A673 (cell line): ENCODE results near the gene ERGIC1.

ENCODE experiments used
- CTCF ChIP-seq: fragments of 300-800, 200-600 bp; sonication (generic); conservative IDR thresholded peaks from 2 replicates; pipeline ENCODE4 v1.5.1; 2017; ENCODE audit warnings: low read depth, mild to moderate bottlenecking, antibody characterized with exemption, low read length, moderate library complexity, mixed read lengths
- EZH2 ChIP-seq: fragments of 200-600 bp; sonication (generic); IDR thresholded peaks from 2 replicates; pipeline ENCODE4 v1.6.1; 2017; ENCODE audit warnings: borderline replicate concordance, low read depth, mild to moderate bottlenecking, mixed read lengths, antibody characterized with exemption, low read length; ENCODE audit not compliant: poor library complexity, severe bottlenecking

DNA sequence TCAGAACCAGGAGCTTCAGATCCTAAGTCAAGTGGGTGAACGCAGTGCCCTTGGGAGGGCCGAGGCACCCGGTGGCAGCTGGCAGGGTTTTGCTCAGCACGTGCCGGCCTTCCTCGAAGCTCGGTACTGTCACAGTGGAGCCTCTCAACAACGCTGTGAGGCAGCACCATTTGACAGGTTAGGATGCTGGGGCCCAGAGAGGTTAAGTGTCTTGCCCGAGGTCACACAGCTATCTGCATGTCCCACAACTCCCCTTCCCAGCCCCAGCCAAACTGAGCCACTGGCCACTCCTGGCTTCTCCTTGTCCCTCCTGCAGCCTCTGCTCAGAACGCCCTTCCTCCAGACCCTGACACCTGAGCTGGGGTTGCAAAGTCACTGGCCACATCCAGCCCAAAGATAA lies 81.5 kb downstream of the ERGIC1 start:
- TF ChIP-seq CTCF (no peak), EZH2 (no peak)
